KOPT-K1 (cell line): ENCODE results near the gene HUWE1.

ENCODE experiments used
- H3K27ac ChIP-seq: fragments of 200-600 bp; sonication (generic); 2 replicates; pipeline ENCODE4 v1.5.1; 2016; ENCODE audit warnings: antibody characterized with exemption, mild to moderate bottlenecking, low read depth, low read length; ENCODE audit not compliant: poor library complexity, severe bottlenecking
- H3K36me3 ChIP-seq: fragments of 200-600 bp; sonication (generic); 2 replicates; pipeline ENCODE4 v1.5.1; 2017; ENCODE audit warnings: antibody characterized with exemption, mild to moderate bottlenecking, low read length, moderate library complexity; ENCODE audit not compliant: insufficient read depth
- H3K9me3 ChIP-seq: fragments of 200-600 bp; sonication (generic); 2 replicates; pipeline ENCODE4 v1.5.1; 2017; ENCODE audit warnings: antibody characterized with exemption, low read length, mild to moderate bottlenecking; ENCODE audit not compliant: insufficient read depth, poor library complexity, severe bottlenecking

The HUWE1 gene

GRCh38 chrX:53674581-53674980, 11.9 kb downstream of the HUWE1 start:
- H3K9me3 ChIP-seq = no peaks in the 10 kb centered on the region

DNA sequence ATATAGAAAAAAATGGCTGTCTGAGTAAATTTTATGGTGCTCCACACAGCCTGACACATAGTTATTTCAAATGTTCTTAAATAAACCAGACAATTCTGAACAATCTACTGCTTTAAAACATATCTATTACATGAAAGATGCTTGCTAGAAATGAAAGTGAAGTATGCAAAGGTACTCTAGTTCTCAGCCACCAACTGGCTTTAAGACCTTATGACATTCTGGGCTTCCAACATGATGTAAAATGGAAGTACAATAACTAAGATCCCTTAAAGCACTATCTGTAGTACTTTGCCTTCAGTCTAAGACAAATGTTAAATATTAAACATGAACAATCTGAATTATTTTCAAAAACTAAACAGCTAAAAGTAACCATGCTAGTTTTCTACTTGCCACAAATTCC, 17.3 kb downstream of the HUWE1 start:
- H3K27ac ChIP-seq = no peak overlapping the region
- peaks cover 94% of the 10 kb centered on the region for H3K36me3 ChIP-seq
- no peaks in the 10 kb centered on the region for H3K9me3 ChIP-seq

More at GRCh38 chrX:53674581-53674980, 11.9 kb downstream of the HUWE1 start:
- H3K36me3 ChIP-seq = peaks cover 96% of the 10 kb centered on the region
- no peak overlapping the region for H3K27ac ChIP-seq

GRCh38 chrX:53666171-53666570, 20.3 kb downstream of the HUWE1 start:
- no peak overlapping the region for H3K27ac ChIP-seq
- H3K9me3 ChIP-seq = no peaks in the 10 kb centered on the region
- peaks cover 91% of the 10 kb centered on the region for H3K36me3 ChIP-seq

GRCh38 chrX:53660004-53660403, 26.5 kb downstream of the HUWE1 start:
- Histone ChIP-seq H3K9me3 (no peaks in the 10 kb centered on the region), H3K27ac (no peak overlapping the region), H3K36me3 (peaks cover 81% of the 10 kb centered on the region)

GRCh38 chrX:53659039-53659438, 27.5 kb downstream of the HUWE1 start:
- H3K27ac ChIP-seq = no peak overlapping the region
- peaks cover 81% of the 10 kb centered on the region for H3K36me3 ChIP-seq
- H3K9me3 ChIP-seq = no peaks in the 10 kb centered on the region

DNA sequence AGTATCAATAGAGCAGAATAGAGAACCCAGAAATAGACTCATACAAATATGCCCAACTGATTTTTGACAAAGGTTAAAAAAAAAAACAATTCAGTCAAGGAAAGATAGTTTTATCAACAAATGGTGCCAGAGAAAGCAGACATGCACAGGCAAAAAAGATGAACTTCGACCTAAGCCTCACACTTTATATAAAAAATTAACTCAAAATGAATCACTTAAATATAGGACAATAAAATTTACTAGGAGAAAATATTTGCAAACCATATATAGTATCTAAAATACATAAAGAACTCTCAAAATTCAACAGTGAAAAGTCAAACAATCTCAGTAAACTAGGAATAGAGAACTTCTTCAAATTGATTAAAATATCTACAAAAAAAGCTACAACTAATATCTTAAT, 29.7 kb downstream of the HUWE1 start:
- Histone ChIP-seq H3K27ac (no peak overlapping the region), H3K9me3 (no peaks in the 10 kb centered on the region), H3K36me3 (peaks cover 81% of the 10 kb centered on the region)

- Histone ChIP-seq H3K9me3 (no peaks in the 10 kb centered on the region), H3K27ac (no peak overlapping the region), H3K36me3 (peaks cover 90% of the 10 kb centered on the region)
These were observed 32.1 kb downstream of the HUWE1 start for GRCh38 chrX:53654376-53654775.

DNA sequence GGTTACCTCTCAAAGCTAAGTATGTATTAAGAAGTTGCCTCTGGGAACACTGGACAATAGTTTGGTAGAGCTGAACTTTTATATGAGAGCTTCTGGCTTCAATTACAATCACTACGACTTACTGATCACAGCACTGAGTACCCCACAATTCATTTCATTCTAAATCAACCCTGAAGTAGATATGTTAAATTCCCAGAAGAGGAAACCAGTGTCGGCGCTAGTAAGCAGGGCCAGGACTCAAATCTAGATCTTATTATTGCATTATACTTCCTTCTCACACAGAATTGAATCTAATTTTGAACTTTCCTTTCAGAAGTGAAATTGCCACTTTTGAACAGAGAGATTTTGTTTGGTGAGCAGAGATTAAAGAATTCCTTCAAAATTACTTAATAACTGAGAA, 41.8 kb downstream of the HUWE1 start:
- no peaks in the 10 kb centered on the region for H3K9me3 ChIP-seq
- H3K36me3 ChIP-seq = peaks cover 99% of the 10 kb centered on the region
- H3K27ac ChIP-seq = no peak overlapping the region

GRCh38 chrX:53642337-53642736, 44.2 kb downstream of the HUWE1 start:
- Histone ChIP-seq H3K36me3 (peaks cover 97% of the 10 kb centered on the region), H3K27ac (no peak overlapping the region), H3K9me3 (no peaks in the 10 kb centered on the region)

- Histone ChIP-seq H3K36me3 (peaks cover 96% of the 10 kb centered on the region), H3K27ac (no peak overlapping the region), H3K9me3 (no peaks in the 10 kb centered on the region)
These were observed 47.3 kb downstream of the HUWE1 start for GRCh38 chrX:53639257-53639656.

DNA sequence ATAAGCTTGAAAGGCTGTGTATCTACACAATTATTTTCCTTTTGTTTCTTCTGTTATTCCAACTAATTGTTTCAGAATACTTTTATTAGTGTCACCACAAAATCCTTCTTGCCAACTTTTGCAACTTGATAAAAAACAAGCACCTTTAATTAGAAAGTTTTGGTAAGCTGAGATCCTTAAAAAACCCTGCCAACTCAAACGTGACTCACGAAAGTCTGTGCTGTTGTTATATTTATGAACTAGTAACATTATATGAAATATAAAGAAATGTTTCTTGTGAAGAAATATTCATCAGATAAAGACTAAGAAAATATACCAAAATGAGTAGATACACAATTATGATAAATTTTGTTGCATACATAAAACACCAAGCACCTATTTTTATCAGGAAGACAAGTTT, 49.0 kb downstream of the HUWE1 start:
- H3K36me3 ChIP-seq = peaks cover 96% of the 10 kb centered on the region
- no peaks in the 10 kb centered on the region for H3K9me3 ChIP-seq
- H3K27ac ChIP-seq = no peak overlapping the region

DNA sequence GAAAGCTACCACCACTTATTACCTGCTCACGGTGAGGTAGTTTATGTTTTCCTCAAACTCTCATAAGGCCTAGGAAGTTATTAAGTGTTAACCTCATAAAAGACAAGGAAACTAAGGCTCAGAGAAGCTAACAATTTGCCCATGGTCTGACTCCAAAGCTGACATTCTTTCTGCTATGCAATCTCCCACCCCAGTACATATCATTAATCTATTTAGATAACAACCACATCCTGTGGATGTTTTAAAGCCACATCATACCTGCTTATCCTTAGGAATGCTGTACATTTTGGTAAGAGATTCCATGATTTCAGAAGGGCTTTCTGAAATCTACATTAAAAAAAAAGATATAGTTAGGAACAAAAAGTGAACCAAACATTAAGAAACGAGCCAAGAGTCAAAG, 55.4 kb downstream of the HUWE1 start:
- H3K9me3 ChIP-seq = no peaks in the 10 kb centered on the region
- H3K36me3 ChIP-seq = peaks cover 97% of the 10 kb centered on the region
- no peak overlapping the region for H3K27ac ChIP-seq

DNA sequence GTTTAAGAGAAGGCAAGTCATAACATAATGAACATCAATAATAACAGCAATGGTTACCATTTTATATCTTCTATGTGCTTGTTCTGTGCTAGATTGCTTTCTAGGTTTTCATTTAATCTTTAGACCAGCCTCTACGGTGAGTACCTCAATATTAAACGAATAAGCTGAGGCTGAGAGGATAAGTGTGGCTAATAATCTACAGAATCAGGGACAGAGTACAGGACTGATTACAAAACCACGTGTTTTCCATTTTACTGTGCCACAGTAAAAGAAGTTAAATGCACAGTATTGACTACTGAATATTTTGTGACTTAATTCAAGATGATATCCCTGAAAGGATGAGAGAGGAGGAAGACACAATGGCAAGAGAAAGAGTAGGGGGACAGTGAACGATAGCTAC, 56.3 kb downstream of the HUWE1 start:
- Histone ChIP-seq H3K36me3 (peaks cover 96% of the 10 kb centered on the region), H3K9me3 (no peaks in the 10 kb centered on the region), H3K27ac (no peak overlapping the region)

- Histone ChIP-seq H3K27ac (no peak overlapping the region), H3K36me3 (peaks cover 97% of the 10 kb centered on the region), H3K9me3 (no peaks in the 10 kb centered on the region)
These were observed 64.1 kb downstream of the HUWE1 start for GRCh38 chrX:53622431-53622830.

GRCh38 chrX:53621418-53621986, 65.0 kb downstream of the HUWE1 start:
- Histone ChIP-seq H3K36me3 (peaks cover 98% of the 10 kb centered on the region), H3K9me3 (no peaks in the 10 kb centered on the region), H3K27ac (no peak overlapping the region)

- H3K27ac ChIP-seq = no peak overlapping the region
- no peaks in the 10 kb centered on the region for H3K9me3 ChIP-seq
- peaks cover 98% of the 10 kb centered on the region for H3K36me3 ChIP-seq
These were observed 69.6 kb downstream of the HUWE1 start for GRCh38 chrX:53616946-53617345.
